Lower leg skin (tissue), 4 donors: ENCODE measurements around the gene CD300H. TPM values are rescaled to one million over a fixed set of nuclear protein-coding genes. Genes with fewer than 3 reads are reported as not detected.

ENCODE experiments used
- DNase-seq, 2 donors: peaks; one replicate each; pipeline ENCODE4 v3.0.0-alpha.2; 2019; ENCODE audit warnings: low spot score in 2 of 2
- H3K4me3 ChIP-seq: fragments of 200-600 bp; sonication (generic); 2 replicates; pipeline ENCODE4 v1.5.1; 2017; ENCODE audit warnings: mild to moderate bottlenecking, low read depth; ENCODE audit not compliant: poor library complexity, severe bottlenecking
- CTCF ChIP-seq, 3 donors: fragments of 450-650 bp; IDR thresholded peaks; one replicate each; pipeline ENCODE4 v1.5.1; 2016; ENCODE audit warnings: antibody characterized with exemption in 3 of 3, mild to moderate bottlenecking in 3 of 3, moderate library complexity in 2 of 3
- POLR2A ChIP-seq, 2 donors: fragments of 450-650 bp; IDR thresholded peaks; one replicate each; pipeline ENCODE4 v1.6.1; 2016 to 2017; ENCODE audit warnings: antibody characterized with exemption in 2 of 2, mild to moderate bottlenecking in 1 of 2, moderate library complexity in 1 of 2
- WGBS, 2 donors: methylation state at CpG; one replicate each; pipeline ENCODE4 v1.1.5; 2018; 5-methylcytosine and 5-hydroxymethylcytosine counted together
- intact Hi-C: fragments of 100-400 bp; cut with DNase I; formaldehyde crosslinking; loops from one replicate; pipeline ENCODE4 v1.15.0; 2023; ENCODE audit warnings: low total_unique reads
- total RNA-seq, 4 donors: library from RNA; depleted of rRNA; stranded (reverse); fragments of >200 nt; gene quantifications; one replicate each; pipeline ENCODE4 v1.1.0, GENCODE V29; 2016

Gene CD300H
- total RNA-seq, 4 donors from 2014 or later = not detected

DNA sequence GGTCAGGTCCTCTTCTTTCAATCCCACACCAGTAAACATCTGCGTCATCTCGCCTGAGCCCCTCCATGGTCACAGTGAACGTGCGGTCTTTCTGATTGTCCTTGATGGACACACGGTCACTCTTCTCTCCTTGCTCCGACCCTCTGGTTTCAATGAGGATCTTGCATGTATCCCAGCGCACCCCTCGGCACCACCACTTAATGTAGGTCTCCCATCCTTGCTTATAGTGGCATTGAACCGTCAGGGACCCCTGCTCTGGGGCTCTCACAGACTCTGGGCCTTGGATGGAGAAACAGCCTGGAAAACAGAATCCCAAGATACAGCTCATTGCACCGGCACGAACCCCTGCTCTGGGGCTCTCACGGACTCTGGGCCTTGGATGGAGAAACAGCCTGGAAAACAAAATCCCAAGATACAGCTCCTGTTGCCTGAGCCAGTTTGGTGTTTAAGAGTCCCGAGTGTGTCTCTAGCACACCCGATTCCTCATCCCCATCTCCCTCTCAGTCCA lies 41.5 kb downstream of the CD300H start:
- peak; percentile 9 to 50 for DNase-seq
- WGBS, 2 donors = 87 to 92% methylated on average over 14 of the region's 14 CpGs
- intact Hi-C loops = no loop called here
- no peak overlapping the region for H3K4me3 ChIP-seq
- no peak for TF ChIP-seq POLR2A (IDR thresholded peaks at IDR 0.05)
- TF ChIP-seq CTCF (IDR thresholded peaks at IDR 0.05) = no peak

DNA sequence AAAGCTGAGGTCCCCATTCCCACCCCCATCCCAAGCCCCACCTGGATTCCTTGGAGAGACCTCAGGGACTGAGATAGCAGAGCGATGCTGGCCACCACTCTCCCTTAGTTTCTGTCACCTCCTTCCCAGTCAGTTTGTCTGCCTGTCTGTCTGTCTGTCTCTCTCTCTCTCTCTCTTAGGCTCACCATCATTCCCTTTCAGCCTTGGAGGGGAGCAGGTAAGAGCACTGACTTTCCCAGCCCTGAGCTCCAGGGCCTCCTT lies 41.9 kb downstream of the CD300H start:
- intact Hi-C loops = no loop called here
- H3K4me3 ChIP-seq = no peak overlapping the region
- peak in 1 of 2 donors; percentile 49 for DNase-seq
- WGBS, 2 donors = 92 to 93% methylated on average over 1 of the region's 1 CpG
- no peak for TF ChIP-seq POLR2A (IDR thresholded peaks at IDR 0.05)
- TF ChIP-seq CTCF (IDR thresholded peaks at IDR 0.05) = no peak

DNA sequence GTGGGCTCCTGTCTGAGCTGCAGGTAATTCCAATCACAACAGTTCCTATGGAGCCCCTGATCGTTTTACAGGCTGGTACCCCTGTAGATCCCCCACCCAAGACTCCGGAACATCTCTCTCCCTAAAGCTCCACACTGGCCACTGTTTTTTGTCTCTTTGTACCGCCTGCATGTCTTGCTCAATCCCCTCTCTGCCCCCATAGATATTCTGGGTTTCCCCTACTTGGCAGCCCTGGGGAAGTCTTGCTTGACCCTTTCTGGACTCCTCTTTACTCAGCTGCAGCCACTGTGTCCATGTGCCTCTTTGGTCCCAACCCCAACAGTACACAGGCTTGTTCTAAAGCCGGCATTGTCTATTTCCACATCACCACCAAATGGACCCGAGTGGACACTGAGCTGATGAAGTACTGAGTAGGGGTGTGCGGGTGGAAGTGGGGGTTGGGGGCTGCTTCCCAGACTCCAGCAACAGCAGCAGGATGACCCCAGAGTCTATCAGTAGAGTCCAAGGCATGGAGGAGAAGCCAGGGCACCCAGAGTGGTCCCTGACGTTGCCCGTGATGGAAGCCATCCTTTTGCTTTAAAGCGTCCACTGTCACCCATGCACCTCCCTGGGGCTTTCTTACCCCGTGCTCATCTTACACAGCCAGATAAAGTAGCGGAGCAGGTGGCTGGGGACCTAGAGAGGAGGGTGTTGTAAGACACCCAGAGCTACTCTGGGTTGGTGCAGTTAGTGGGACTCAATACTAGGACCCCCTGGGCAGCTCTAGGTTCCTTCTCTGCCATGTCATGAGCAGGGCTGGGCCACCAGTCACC lies 42.5 kb downstream of the CD300H start:
- TF ChIP-seq POLR2A (IDR thresholded peaks at IDR 0.05) = no peak
- intact Hi-C loops = no loop called here
- peak; percentile 9 to 65 for DNase-seq

DNA sequence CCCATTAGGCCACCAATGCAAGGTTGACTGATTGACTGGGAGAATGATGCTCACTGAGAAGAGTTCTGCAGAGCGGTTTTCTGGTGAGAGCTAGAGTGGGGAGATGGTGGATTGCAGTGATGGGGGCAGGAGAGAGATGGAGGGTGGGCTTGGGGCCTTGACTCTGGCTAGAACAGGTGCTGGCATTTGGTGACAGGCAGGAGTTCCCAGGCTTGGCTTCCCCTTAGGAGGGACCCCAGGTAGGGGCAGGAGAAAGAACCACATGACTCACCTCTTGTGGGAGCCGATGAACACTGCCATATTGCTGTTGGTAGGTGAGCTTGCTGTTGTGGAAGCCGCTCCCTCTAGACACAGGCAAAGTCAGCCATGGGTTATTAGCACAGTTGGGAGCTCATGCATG lies 44.0 kb downstream of the CD300H start:
- H3K4me3 ChIP-seq = no peak overlapping the region
- intact Hi-C loops = no loop called here
- TF ChIP-seq CTCF (IDR thresholded peaks at IDR 0.05) = no peak
- no peak for TF ChIP-seq POLR2A (IDR thresholded peaks at IDR 0.05)
- peak; percentile 1 to 64 for DNase-seq
- 92 to 100% methylated on average over 2 to 3 of the region's 3 CpGs for WGBS, 2 donors

More for the DNA sequence above, 42.5 kb downstream of the CD300H start:
- WGBS, 2 donors = 77 to 81% methylated on average over 11 of the region's 11 CpGs
- H3K4me3 ChIP-seq = no peak overlapping the region

- no peak for TF ChIP-seq CTCF (IDR thresholded peaks at IDR 0.05)
- intact Hi-C loops = no loop called here
- no peak overlapping the region for H3K4me3 ChIP-seq
- WGBS, 2 donors = 83 to 86% methylated on average over 6 to 10 of the region's 10 CpGs
- DNase-seq = peak in 1 of 2 donors; percentile 75
Measured at GRCh38 chr17:74522381-74523105, 44.8 kb downstream of the CD300H start.

DNA sequence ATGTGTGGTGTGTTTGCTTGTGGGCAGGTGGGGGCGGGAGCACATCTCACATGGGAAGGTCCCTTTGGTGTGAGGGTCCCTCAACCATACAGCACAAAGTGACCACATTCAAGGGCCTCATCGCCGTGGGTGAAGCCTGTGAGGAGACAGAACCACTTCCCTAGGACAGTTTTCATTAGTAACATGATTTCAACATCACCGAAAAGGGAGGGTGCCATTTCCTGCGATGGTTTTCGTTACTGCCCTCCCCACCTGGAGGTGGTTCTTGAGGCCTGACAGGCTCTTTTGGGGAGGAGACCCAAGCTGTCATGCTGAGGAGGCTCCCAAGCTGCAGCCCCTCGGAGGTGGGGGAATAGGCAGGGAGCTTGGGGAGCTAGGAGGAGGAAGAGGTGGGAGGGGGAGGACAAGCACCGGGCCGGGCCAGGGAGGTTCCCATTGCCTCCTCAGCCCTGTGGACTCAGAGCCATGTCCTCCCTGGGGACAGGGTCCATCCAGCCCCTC lies 45.6 kb downstream of the CD300H start:
- H3K4me3 ChIP-seq = no peak overlapping the region
- intact Hi-C loops = no loop called here
- 74 to 86% methylated on average over 9 of the region's 9 CpGs for WGBS, 2 donors
- no peak for TF ChIP-seq CTCF (IDR thresholded peaks at IDR 0.05)
- TF ChIP-seq POLR2A (IDR thresholded peaks at IDR 0.05) = no peak
- peak in 1 of 2 donors; percentile 83 for DNase-seq
